KOPT-K1 (cell line): ENCODE data around the gene SDR42E1.
"Not testable (repeated sequence)": the region's sequence is repeated elsewhere in the genome, so short reads cannot be mapped to it uniquely, and the experiment has no call there.

Source experiments
- H3K27ac ChIP-seq: fragments of 200-600 bp; sonication (generic); 2 replicates; pipeline ENCODE4 v1.5.1; 2016; ENCODE audit warnings: antibody characterized with exemption, mild to moderate bottlenecking, low read depth, low read length; ENCODE audit not compliant: poor library complexity, severe bottlenecking
- H3K36me3 ChIP-seq: fragments of 200-600 bp; sonication (generic); 2 replicates; pipeline ENCODE4 v1.5.1; 2017; ENCODE audit warnings: antibody characterized with exemption, mild to moderate bottlenecking, low read length, moderate library complexity; ENCODE audit not compliant: insufficient read depth
- H3K9me3 ChIP-seq: fragments of 200-600 bp; sonication (generic); 2 replicates; pipeline ENCODE4 v1.5.1; 2017; ENCODE audit warnings: antibody characterized with exemption, low read length, mild to moderate bottlenecking; ENCODE audit not compliant: insufficient read depth, poor library complexity, severe bottlenecking

SDR42E1 gene

GRCh38 chr16:82002831-82003230 is 8.4 kb downstream of the SDR42E1 start:
- Histone ChIP-seq H3K9me3 (peaks cover 7% of the 10 kb centered on the region), H3K36me3 (no peaks in the 10 kb centered on the region), H3K27ac (no peak overlapping the region)

GRCh38 chr16:81997738-81998137 is 13.5 kb downstream of the SDR42E1 start:
- Histone ChIP-seq H3K27ac (no peak overlapping the region), H3K36me3 (no peaks in the 10 kb centered on the region), H3K9me3 (no peaks in the 10 kb centered on the region)

- no peak overlapping the region for H3K27ac ChIP-seq
- H3K36me3 ChIP-seq: no peaks in the 10 kb centered on the region
- no peaks in the 10 kb centered on the region for H3K9me3 ChIP-seq
Measured at GRCh38 chr16:81996664-81997509, 14.4 kb downstream of the SDR42E1 start.

DNA sequence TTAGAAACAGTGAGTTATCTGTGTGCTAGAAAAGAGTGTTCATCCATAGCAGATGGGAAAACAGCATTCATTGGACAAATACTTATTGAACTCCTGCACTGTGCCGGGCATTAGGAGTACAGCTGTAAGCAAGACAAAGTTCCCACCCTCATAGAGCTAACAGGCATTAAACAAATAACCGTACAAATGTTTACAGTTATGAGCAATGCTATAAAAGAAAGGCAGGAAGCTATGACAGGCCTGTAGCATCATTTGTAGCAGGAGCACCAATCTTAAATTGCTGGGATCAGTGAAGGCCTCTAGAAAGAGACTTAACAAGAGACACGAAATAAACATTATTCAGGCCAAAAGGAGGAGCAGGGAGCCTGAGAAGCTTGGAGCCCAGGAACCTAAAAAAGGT is 15.6 kb downstream of the SDR42E1 start:
- H3K27ac ChIP-seq: no peak overlapping the region
- no peaks in the 10 kb centered on the region for H3K36me3 ChIP-seq

DNA sequence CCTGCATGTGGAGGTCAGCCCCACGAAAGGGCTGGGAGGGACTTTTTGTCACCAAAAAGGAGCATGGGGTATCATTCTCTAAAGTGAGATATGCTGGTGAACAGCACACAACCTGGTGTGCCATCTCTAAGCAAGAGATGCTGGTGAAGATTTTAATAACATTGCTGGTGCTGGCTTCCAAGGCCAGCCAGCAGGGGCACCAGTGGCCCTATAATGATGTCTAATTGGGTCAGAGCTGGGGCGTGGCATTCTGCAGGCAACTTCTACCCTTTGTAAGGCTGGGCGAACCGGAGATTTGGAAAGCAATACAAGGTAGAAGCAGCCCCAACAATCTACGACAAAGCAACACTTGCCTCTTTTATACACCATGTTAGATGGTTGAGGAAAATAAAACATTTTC is 16.8 kb downstream of the SDR42E1 start:
- H3K9me3 ChIP-seq: no peaks in the 10 kb centered on the region
- H3K27ac ChIP-seq: no peak overlapping the region
- no peaks in the 10 kb centered on the region for H3K36me3 ChIP-seq

More for the DNA sequence above, 15.6 kb downstream of the SDR42E1 start:
- no peaks in the 10 kb centered on the region for H3K9me3 ChIP-seq

- Histone ChIP-seq H3K9me3 (no peaks in the 10 kb centered on the region), H3K36me3 (no peaks in the 10 kb centered on the region), H3K27ac (no peak overlapping the region)
Measured at GRCh38 chr16:81992859-81993258, 18.4 kb downstream of the SDR42E1 start.

GRCh38 chr16:81987706-81988105 is 23.6 kb downstream of the SDR42E1 start:
- H3K27ac ChIP-seq: no peak overlapping the region
- no peaks in the 10 kb centered on the region for H3K9me3 ChIP-seq
- no peaks in the 10 kb centered on the region for H3K36me3 ChIP-seq

- no peaks in the 10 kb centered on the region for H3K9me3 ChIP-seq
- no peak overlapping the region for H3K27ac ChIP-seq
- H3K36me3 ChIP-seq: no peaks in the 10 kb centered on the region
Measured at GRCh38 chr16:81987121-81987520, 24.1 kb downstream of the SDR42E1 start.

DNA sequence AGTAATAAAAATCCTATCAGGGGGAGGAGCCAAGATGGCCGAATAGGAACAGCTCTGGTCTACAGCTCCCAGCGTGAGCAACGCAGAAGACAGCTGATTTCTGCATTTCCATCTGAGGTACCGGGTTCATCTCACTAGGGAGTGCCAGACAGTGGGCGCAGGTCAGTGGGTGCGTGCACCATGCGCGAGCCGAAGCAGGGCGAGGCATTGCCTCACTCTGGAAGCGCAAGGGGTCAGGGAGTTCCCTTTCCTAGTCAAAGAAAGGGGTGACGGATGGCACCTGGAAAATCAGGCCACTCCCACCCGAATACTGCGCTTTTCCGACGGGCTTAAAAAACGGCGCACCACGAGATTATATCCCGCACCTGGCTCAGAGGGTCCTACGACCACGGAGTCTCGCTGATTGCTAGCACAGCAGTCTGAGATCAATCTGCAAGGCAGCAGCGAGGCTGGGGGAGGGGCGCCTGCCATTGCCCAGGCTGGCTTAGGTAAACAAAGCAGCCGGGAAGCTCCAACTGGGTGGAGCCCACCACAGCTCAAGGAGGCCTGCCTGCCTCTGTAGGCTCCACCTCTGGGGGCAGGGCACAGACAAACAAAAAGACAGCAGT is 33.8 kb downstream of the SDR42E1 start:
- H3K27ac ChIP-seq, H3K36me3 ChIP-seq, H3K9me3 ChIP-seq: not testable (repeated sequence)

DNA sequence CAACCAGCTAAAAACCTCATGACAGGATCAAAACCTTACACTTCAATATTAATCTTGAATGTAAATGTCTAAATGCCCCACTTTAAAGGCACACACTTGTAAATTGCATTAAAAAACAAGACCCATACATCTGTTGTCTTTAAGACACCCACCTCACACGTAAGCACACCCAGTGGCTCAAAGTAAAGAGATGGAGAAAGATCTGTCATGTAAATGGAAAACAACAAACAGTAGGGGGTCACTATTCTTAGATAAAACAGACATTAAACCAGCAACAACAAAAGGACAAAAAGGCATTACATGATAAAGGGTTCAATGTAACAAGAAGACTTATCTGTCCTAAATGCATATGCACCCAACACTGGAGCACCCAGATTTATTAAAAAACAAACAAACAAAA is 35.6 kb downstream of the SDR42E1 start:
- Histone ChIP-seq H3K27ac (no peak overlapping the region), H3K9me3 (peaks cover 9% of the 10 kb centered on the region), H3K36me3 (no peaks in the 10 kb centered on the region)

- Histone ChIP-seq H3K36me3 (no peaks in the 10 kb centered on the region), H3K9me3 (peaks cover 9% of the 10 kb centered on the region), H3K27ac (no peak overlapping the region)
Measured at GRCh38 chr16:81973737-81974136, 37.5 kb downstream of the SDR42E1 start.

GRCh38 chr16:81971853-81972252 is 39.4 kb downstream of the SDR42E1 start:
- Histone ChIP-seq H3K36me3 (no peaks in the 10 kb centered on the region), H3K27ac (no peak overlapping the region), H3K9me3 (peaks cover 9% of the 10 kb centered on the region)

GRCh38 chr16:81967358-81967757 is 43.9 kb downstream of the SDR42E1 start:
- Histone ChIP-seq H3K36me3 (no peaks in the 10 kb centered on the region), H3K9me3 (peaks cover 8% of the 10 kb centered on the region), H3K27ac (no peak overlapping the region)

DNA sequence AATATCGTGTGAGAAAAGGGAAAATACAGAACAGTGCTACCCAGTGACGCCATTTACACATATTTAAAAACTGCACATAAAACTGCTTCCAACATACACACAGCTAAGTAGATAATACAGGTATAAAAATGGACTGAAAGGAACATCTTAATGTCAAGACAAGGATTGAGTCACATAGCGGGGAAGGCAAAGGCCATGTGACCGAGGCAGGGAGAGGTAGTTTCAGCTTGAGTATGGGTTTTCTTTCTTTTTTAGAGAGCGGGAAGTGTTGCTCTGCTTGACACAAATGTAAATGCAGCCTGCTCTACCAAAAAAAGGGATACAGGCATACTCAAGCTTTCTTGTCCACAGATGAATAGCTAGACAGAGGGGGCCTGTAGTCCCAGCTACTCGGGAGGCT is 46.5 kb downstream of the SDR42E1 start:
- Histone ChIP-seq H3K27ac (no peak overlapping the region), H3K9me3 (no peaks in the 10 kb centered on the region), H3K36me3 (no peaks in the 10 kb centered on the region)

GRCh38 chr16:81956213-81956948 is 54.9 kb downstream of the SDR42E1 start:
- Histone ChIP-seq H3K9me3 (peaks cover 4% of the 10 kb centered on the region), H3K27ac (no peak overlapping the region), H3K36me3 (no peaks in the 10 kb centered on the region)
